Pancreas (tissue), 10 donors: ENCODE measurements around the gene ZBTB7C. TPM values are rescaled to one million over a fixed set of nuclear protein-coding genes. Genes with fewer than 3 reads are reported as not detected.

Experiments used
- ATAC-seq, 4 donors: fragments of 200-7000 bp; cut with Tn5 transposase; one replicate each; pipeline versions ENCODE4 v1.8.0 to v1.9.1; 2020; ENCODE audit warnings: mild to moderate bottlenecking in 4 of 4, moderate library complexity in 4 of 4
- DNase-seq, 6 donors: peaks; one replicate each; pipeline ENCODE4 v3.0.0-alpha.2; 2020
- FAIRE-seq: peaks from 2 replicates; lab custom pipeline; 2012; peaks lifted over from hg19 to GRCh38; lab: Jason Lieb, UNC
- H3K27ac ChIP-seq, 4 donors: fragments of 200-600 bp; sonication (generic); 1 replicate in 3 of 4; 2 replicates in 1 of 4; pipeline versions ENCODE4 v1.5.0 to v1.8.0; 2020
- H3K27me3 ChIP-seq, 4 donors: fragments of 200-600 bp; one replicate each; pipeline ENCODE4 v1.8.0; 2021
- H3K36me3 ChIP-seq, 3 donors: fragments of 200-600 bp; sonication (generic) in 1 of 3; one replicate each; pipeline versions ENCODE4 v1.5.0 to v1.8.0; 2020 to 2021
- H3K4me1 ChIP-seq, 3 donors: fragments of 200-600 bp; one replicate each; pipeline ENCODE4 v1.8.0; 2021
- H3K4me3 ChIP-seq, 4 donors: fragments of 200-600 bp; sonication (generic) in 2 of 4; one replicate each; pipeline versions ENCODE4 v1.5.0 to v1.8.0; 2020 to 2021
- H3K9me3 ChIP-seq, 4 donors: fragments of 200-600 bp; one replicate each; pipeline ENCODE4 v1.8.0; 2021
- WGBS, 2 donors: extraction: QIAGEN DNeasy Blood & Tissue Kit; methylation state at CpG; one replicate each; pipeline ENCODE4 v1.1.7; 2013; 5-methylcytosine and 5-hydroxymethylcytosine counted together
- intact Hi-C, 3 donors: fragments of 100-400 bp; cut with DNase I; formaldehyde crosslinking; loops; one replicate each; pipeline versions ENCODE4 v1.11.1 to v1.14.2; 2022
- polyA plus RNA-seq, 2 donors: library from polyadenylated mRNA; stranded (reverse); fragments of 200-250 nt; gene quantifications; one replicate each; pipeline ENCODE4 v1.2.3, GENCODE V29; 2013
- total RNA-seq, 6 donors: library from RNA; stranded (reverse); fragmentation: NEBNext Ultra II Directional in 4 of 6; extraction: Animal tissue kit (Norgen Biotek cat#: 25700) in 4 of 6; gene quantifications; one replicate each; pipeline versions ENCODE4 v1.2.1 to v1.2.4, GENCODE V29; 2021 to 2023
- TF ChIP-seq, protein P1 (sequence below), 4 donors: fragments of 200-600 bp; sonication (generic) in 3 of 4; IDR thresholded peaks; one replicate each; pipeline versions ENCODE4 v1.5.0 to v1.8.0; 2021; ENCODE audit warnings: antibody characterized with exemption in 4 of 4
- donor health status: healthy with polysubstance abuse.
- donor health status: DM: no; HTN: no; CAD: no; lungs with moderate emphysema.
- donor health status: DM: no; HTN: no; CAD: no.
- donor health status: control.
- donor health status: control.
- donor health status: Bipolar disorder and iron deficiency.
- donor health status: DM: yes; HTN: yes; CAD: no.
- donor health status: DM: no; HTN: no; CAD: no.
- donor health status: DM: no; HTN: no; CAD: no.
- donor health status: DM: yes; HTN: yes; CAD: no.

ZBTB7C gene
- total and polyA plus RNA-seq, 8 donors, result 0.35 to 1.7 (median 0.91) TPM

DNA sequence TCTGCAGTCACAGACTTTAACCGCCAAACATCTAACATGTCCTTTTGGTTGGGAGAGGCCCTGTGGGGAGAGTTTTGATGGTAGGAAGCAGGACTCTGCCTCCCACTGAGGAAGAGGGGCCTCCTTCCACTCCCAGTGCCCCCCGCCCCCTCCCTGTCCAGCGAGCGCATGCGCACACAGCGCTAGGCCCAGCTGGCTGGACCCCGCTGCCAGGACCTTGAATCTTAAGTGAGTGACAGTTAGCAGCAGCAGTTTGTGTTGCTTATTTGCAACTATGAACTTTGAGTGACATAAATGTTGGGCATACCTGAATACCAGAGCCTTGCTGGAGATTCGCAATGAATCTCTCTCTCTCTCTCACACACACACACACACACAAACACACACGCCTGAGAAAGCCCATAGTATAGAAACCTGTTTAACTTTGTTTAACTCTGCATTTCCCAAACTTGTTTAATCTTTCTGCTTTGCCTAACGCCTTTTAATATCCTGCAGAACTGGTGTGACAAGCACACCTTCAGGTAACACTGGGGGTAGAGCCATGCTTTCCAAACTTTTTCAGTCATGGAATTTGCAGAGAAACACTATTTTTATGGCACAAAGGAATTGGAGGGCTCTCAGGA, 344.1 kb downstream of the ZBTB7C start:
- TF ChIP-seq, protein P1, sequence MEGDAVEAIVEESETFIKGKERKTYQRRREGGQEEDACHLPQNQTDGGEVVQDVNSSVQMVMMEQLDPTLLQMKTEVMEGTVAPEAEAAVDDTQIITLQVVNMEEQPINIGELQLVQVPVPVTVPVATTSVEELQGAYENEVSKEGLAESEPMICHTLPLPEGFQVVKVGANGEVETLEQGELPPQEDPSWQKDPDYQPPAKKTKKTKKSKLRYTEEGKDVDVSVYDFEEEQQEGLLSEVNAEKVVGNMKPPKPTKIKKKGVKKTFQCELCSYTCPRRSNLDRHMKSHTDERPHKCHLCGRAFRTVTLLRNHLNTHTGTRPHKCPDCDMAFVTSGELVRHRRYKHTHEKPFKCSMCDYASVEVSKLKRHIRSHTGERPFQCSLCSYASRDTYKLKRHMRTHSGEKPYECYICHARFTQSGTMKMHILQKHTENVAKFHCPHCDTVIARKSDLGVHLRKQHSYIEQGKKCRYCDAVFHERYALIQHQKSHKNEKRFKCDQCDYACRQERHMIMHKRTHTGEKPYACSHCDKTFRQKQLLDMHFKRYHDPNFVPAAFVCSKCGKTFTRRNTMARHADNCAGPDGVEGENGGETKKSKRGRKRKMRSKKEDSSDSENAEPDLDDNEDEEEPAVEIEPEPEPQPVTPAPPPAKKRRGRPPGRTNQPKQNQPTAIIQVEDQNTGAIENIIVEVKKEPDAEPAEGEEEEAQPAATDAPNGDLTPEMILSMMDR (IDR thresholded peaks at IDR 0.05), result no peak
- H3K27ac ChIP-seq, result no peak overlapping the region
- no peak for DNase-seq
- H3K27me3 ChIP-seq, result no peaks in the 10 kb centered on the region
- no peaks in the 10 kb centered on the region for H3K4me1 ChIP-seq
- no peak for FAIRE-seq
- H3K9me3 ChIP-seq, result no peaks in the 10 kb centered on the region
- H3K4me3 ChIP-seq, result no peak overlapping the region
- 32 to 45% methylated on average over 10 of the region's 10 CpGs for WGBS, 2 donors
- intact Hi-C loops, result no loop called here
- peak in 2 of 4 donors; percentile 58 to 65 for ATAC-seq
- no peaks in the 10 kb centered on the region for H3K36me3 ChIP-seq

DNA sequence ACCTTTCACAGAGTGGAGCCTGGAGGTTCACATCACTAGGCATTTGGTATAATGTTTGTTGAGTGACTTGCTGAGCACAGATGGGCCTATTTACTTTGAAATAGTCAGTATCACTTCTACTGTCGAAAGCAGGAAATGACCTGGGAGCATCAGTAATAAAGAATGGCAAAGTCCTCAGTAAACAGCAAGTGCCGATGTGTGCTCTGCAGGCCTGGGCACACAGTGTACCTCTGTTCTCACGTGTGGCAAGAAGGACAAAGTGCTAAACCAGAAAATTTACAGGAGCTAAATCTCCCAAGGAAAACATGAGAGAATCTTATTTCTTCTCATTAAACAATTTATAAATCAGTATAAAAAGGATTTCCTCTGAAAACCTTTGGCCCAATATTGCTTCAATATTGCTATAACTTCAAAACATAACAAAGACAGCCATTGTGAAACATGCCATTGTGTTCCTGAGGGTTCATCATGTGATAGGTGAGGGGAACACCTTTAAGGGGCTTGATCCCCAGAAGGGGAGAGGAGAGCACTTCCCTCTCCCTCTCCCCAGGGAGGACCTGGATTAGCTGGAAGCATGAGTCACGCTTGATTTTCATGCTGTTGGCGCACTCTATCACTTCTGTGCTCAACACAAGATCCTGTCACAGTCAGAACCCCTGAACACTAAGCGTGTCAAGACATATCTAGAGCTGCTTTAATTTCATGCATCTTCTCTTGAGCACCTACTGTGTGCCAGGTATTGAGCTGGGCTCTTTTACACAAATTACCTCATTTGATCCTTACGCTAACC, 347.2 kb downstream of the ZBTB7C start:
- TF ChIP-seq, protein P1 (IDR thresholded peaks at IDR 0.05), result no peak
- Histone ChIP-seq H3K36me3 (no peaks in the 10 kb centered on the region), H3K27ac (no peak overlapping the region), H3K4me3 (no peak overlapping the region), H3K9me3 (no peaks in the 10 kb centered on the region), H3K27me3 (no peaks in the 10 kb centered on the region), H3K4me1 (no peaks in the 10 kb centered on the region)
- no peak for FAIRE-seq
- ATAC-seq, result no peak
- intact Hi-C loops, result no loop called here
- 90 to 95% methylated on average over 7 of the region's 7 CpGs for WGBS, 2 donors
- no peak for DNase-seq

DNA sequence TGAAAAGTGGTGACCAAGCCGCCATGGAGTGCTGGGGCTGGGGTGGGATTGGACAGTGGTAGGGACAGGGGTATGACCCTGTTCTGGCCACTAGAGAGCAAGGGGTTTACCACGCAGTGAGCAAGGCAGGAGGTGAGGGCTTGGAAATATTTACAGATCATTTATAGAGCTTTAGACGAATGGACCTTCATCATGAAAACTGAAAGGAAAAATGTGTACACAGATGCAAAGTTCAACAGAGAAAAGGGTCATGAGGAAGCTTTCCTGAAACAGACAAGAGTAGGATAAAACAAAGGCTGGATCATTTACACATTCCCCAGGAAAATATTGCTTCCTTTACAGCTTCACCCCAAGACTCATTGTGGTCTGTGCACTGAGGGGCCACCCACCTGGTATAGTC, 348.2 kb downstream of the ZBTB7C start:
- FAIRE-seq, result no peak
- Histone ChIP-seq H3K36me3 (no peaks in the 10 kb centered on the region), H3K9me3 (no peaks in the 10 kb centered on the region), H3K4me3 (no peak overlapping the region), H3K4me1 (no peaks in the 10 kb centered on the region), H3K27me3 (no peaks in the 10 kb centered on the region), H3K27ac (no peak overlapping the region)
- 70 to 86% methylated on average over 3 of the region's 3 CpGs for WGBS, 2 donors
- intact Hi-C loops, result no loop called here
- ATAC-seq, result no peak
- no peak for DNase-seq
- TF ChIP-seq, protein P1 (IDR thresholded peaks at IDR 0.05), result no peak

DNA sequence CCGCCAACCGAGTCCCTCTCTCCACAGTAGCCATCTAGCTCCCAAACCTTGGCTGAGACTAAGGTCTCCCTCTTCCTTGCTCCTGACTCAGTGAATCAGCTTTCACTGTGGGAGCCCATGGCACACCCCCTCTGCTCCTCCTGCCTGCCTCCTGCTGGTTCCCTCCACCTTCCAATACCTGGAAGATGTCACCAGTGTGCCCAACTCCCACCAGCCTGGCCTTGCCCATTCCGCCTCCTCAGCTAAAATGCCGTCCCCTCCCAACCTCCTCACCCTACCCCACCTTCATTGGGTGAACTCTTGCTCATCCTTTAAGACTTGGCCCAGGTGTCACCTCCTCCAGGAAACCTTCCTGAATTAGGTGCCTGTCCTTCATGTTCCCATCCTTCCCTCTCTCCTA, 348.8 kb downstream of the ZBTB7C start:
- H3K4me1 ChIP-seq, result no peaks in the 10 kb centered on the region
- ATAC-seq (no peak), FAIRE-seq (no peak), DNase-seq (no peak)
- H3K27me3 ChIP-seq, result no peaks in the 10 kb centered on the region
- H3K9me3 ChIP-seq, result no peaks in the 10 kb centered on the region
- TF ChIP-seq, protein P1 (IDR thresholded peaks at IDR 0.05), result no peak
- intact Hi-C loops, result no loop called here
- no peak overlapping the region for H3K27ac ChIP-seq
- no peak overlapping the region for H3K4me3 ChIP-seq
- 93 to 95% methylated on average over 4 of the region's 4 CpGs for WGBS, 2 donors
- no peaks in the 10 kb centered on the region for H3K36me3 ChIP-seq
